Astrocyte (in vitro differentiated cells and primary cell): ENCODE data around the gene BCL11B. TPM values are rescaled to one million over a fixed set of nuclear protein-coding genes. Genes with fewer than 3 reads are reported as not detected.

Experiments
- DNase-seq: peaks from one replicate; pipeline ENCODE4 v3.0.0-alpha.2; 2010; ENCODE audit warnings: low read depth
- FAIRE-seq: peaks from 2 replicates; lab custom pipeline; 2011; peaks lifted over from hg19 to GRCh38; lab: Jason Lieb, UNC
- H2AFZ ChIP-seq: 2 replicates; pipeline ENCODE4 v1.6.0; 2012; ENCODE audit warnings: low read depth, low read length, inconsistent platforms
- H3K27ac ChIP-seq: 2 replicates; pipeline ENCODE4 v1.5.1; 2011; ENCODE audit warnings: low read depth, low read length, inconsistent platforms
- H3K27me3 ChIP-seq: 2 replicates; pipeline ENCODE4 v1.6.0; 2011; ENCODE audit warnings: low read length, inconsistent platforms; ENCODE audit not compliant: insufficient read depth
- H3K36me3 ChIP-seq: 2 replicates; pipeline ENCODE4 v1.5.1; 2011; ENCODE audit warnings: low read length, inconsistent platforms; ENCODE audit not compliant: insufficient read depth
- H3K4me1 ChIP-seq: 2 replicates; pipeline ENCODE4 v1.5.1; 2011; ENCODE audit warnings: low read length, inconsistent platforms; ENCODE audit not compliant: insufficient read depth
- H3K4me2 ChIP-seq: 2 replicates; pipeline ENCODE4 v1.6.0; 2012; ENCODE audit warnings: low read length, inconsistent platforms
- H3K4me3 ChIP-seq: 2 replicates; pipeline ENCODE4 v1.5.1; 2011; ENCODE audit warnings: low read depth, mild to moderate bottlenecking, low read length, inconsistent platforms; ENCODE audit not compliant: insufficient read depth
- H3K79me2 ChIP-seq: 2 replicates; pipeline ENCODE4 v1.6.0; 2012; ENCODE audit warnings: mild to moderate bottlenecking, low read length, inconsistent platforms; ENCODE audit not compliant: insufficient read depth
- H3K9ac ChIP-seq: 2 replicates; pipeline ENCODE4 v1.6.0; 2012; ENCODE audit warnings: mild to moderate bottlenecking, low read length, inconsistent platforms
- H3K9me3 ChIP-seq: 2 replicates; pipeline ENCODE4 v1.5.1; 2012; ENCODE audit warnings: low read depth, mild to moderate bottlenecking, low read length, inconsistent platforms; ENCODE audit not compliant: insufficient read depth
- H4K20me1 ChIP-seq: 2 replicates; pipeline ENCODE4 v1.6.0; 2012; ENCODE audit warnings: low read length, inconsistent platforms; ENCODE audit not compliant: insufficient read depth
- H3K27ac Mint-ChIP-seq: one replicate; pipeline ENCODE4 v1.8.0; 2021; ENCODE audit warnings: mild to moderate bottlenecking, mixed read lengths; ENCODE audit not compliant: unreplicated experiment
- H3K27me3 Mint-ChIP-seq: one replicate; pipeline ENCODE4 v1.8.0; 2021; ENCODE audit warnings: low read depth, mixed read lengths; ENCODE audit not compliant: unreplicated experiment
- H3K36me3 Mint-ChIP-seq: one replicate; pipeline ENCODE4 v1.8.0; 2021; ENCODE audit warnings: low read depth, mixed read lengths; ENCODE audit not compliant: unreplicated experiment
- H3K4me1 Mint-ChIP-seq: one replicate; pipeline ENCODE4 v1.8.0; 2021; ENCODE audit warnings: low read depth, mixed read lengths; ENCODE audit not compliant: unreplicated experiment
- H3K4me3 Mint-ChIP-seq: one replicate; pipeline ENCODE4 v1.8.0; 2021; ENCODE audit warnings: mild to moderate bottlenecking, moderate library complexity, mixed read lengths; ENCODE audit not compliant: unreplicated experiment
- H3K9me3 Mint-ChIP-seq: one replicate; pipeline ENCODE4 v1.8.0; 2021; ENCODE audit warnings: mild to moderate bottlenecking, mixed read lengths; ENCODE audit not compliant: unreplicated experiment
- EZH2 ChIP-seq: IDR thresholded peaks from 2 replicates; pipeline ENCODE4 v1.6.1; 2012; ENCODE audit warnings: mild to moderate bottlenecking, low read length, inconsistent platforms; ENCODE audit not compliant: insufficient read depth
- total RNA-seq: library from RNA; stranded (reverse); gene quantifications from 2 replicates; pipeline ENCODE4 v1.2.1, GENCODE V29; 2021
- TF ChIP-seq, protein P1 (sequence below): IDR thresholded peaks from 2 replicates; pipeline ENCODE4 v1.5.1; 2011; ENCODE audit warnings: low read depth, mild to moderate bottlenecking, inconsistent platforms, low read length, moderate library complexity; ENCODE audit not compliant: insufficient read depth

Gene BCL11B
- total RNA-seq, 1 donor from 2014 or later: 1.1 TPM

DNA sequence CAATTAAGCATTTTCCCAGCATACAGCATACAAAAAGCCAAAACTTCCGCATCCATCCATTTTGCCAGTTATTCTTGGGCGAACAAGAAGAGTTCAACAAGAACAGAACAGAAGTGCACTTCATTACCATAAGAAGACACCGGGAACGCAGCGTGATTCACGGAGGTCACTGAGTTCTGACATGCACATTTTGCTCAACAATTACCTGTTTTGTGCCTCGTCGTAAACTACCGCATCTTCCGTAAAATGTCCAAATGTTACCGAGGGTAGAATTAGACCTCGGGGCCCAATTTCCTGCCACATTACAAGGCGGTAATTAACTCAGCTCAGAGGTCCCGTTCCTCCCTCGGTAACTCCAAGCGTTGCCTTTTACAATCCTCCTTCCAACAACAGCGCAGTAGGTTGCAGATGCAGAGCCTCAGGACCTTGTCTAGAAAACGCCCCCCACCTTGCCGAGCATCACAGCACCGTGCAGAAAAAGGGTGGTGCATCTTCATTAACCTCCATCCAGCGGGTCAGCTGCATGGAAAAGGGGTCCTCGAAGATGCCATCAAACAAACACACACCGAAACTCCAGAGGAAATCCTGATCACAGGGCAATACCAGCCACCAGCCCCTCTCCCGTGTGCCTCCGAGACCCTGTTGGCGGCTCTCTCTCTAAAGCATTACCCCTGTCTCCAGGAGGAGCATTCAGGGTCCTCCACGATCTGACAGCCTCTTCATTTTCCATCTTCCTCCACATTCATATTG is 125.2 kb downstream of the BCL11B start:
- no peaks in the 10 kb centered on the region for H4K20me1 ChIP-seq
- H3K4me1 ChIP-seq: no peaks in the 10 kb centered on the region
- Mint-ChIP-seq H3K27me3 (peaks cover 15% of the 10 kb centered on the region), H3K4me3 (no peak overlapping the region), H3K27ac (no peak overlapping the region), H3K9me3 (no peaks in the 10 kb centered on the region), H3K36me3 (peaks cover 2% of the 10 kb centered on the region), H3K4me1 (no peaks in the 10 kb centered on the region)
- no peaks in the 10 kb centered on the region for H3K79me2 ChIP-seq
- H3K4me2 ChIP-seq: no peak overlapping the region
- H2AFZ ChIP-seq: no peak overlapping the region
- H3K9me3 ChIP-seq: no peaks in the 10 kb centered on the region
- H3K4me3 ChIP-seq: no peak overlapping the region
- FAIRE-seq: no peak
- no peak for TF ChIP-seq EZH2
- TF ChIP-seq, protein P1, sequence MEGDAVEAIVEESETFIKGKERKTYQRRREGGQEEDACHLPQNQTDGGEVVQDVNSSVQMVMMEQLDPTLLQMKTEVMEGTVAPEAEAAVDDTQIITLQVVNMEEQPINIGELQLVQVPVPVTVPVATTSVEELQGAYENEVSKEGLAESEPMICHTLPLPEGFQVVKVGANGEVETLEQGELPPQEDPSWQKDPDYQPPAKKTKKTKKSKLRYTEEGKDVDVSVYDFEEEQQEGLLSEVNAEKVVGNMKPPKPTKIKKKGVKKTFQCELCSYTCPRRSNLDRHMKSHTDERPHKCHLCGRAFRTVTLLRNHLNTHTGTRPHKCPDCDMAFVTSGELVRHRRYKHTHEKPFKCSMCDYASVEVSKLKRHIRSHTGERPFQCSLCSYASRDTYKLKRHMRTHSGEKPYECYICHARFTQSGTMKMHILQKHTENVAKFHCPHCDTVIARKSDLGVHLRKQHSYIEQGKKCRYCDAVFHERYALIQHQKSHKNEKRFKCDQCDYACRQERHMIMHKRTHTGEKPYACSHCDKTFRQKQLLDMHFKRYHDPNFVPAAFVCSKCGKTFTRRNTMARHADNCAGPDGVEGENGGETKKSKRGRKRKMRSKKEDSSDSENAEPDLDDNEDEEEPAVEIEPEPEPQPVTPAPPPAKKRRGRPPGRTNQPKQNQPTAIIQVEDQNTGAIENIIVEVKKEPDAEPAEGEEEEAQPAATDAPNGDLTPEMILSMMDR: no peak
- no peak for DNase-seq
- no peaks in the 10 kb centered on the region for H3K36me3 ChIP-seq
- no peak overlapping the region for H3K27ac ChIP-seq
- peaks cover 7% of the 10 kb centered on the region for H3K27me3 ChIP-seq
- H3K9ac ChIP-seq: no peak overlapping the region

DNA sequence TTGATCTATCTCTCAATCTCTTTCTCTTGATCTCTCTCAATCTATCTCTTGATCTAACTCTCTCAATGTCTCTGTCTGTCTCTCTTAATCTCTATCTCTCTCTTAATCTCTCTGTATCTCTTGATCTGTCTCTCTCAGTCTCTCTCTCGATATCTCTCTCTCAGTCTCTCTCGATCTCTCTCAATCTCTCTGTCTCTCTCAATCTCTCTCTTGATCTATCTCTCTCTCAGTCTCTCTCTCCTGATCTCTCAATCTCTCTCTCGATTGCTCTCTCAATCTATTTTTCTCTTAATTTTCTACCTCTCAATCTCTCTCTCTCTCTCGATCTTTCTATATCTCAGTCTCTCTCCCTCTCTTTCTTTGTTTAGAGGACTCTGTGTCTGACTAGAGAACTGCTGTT is 126.7 kb downstream of the BCL11B start:
- Histone ChIP-seq H3K9me3 (no peaks in the 10 kb centered on the region), H3K27me3 (peaks cover 7% of the 10 kb centered on the region), H3K27ac (no peak overlapping the region), H3K4me3 (no peak overlapping the region), H3K9ac (no peak overlapping the region), H3K36me3 (no peaks in the 10 kb centered on the region), H3K79me2 (no peaks in the 10 kb centered on the region), H4K20me1 (no peaks in the 10 kb centered on the region), H3K4me2 (no peak overlapping the region), H3K4me1 (no peaks in the 10 kb centered on the region), H2AFZ (no peak overlapping the region)
- Mint-ChIP-seq H3K4me3 (no peak overlapping the region), H3K9me3 (no peaks in the 10 kb centered on the region), H3K4me1 (no peaks in the 10 kb centered on the region), H3K27me3 (peaks cover 14% of the 10 kb centered on the region), H3K36me3 (peaks cover 2% of the 10 kb centered on the region), H3K27ac (no peak overlapping the region)
- FAIRE-seq: no peak
- TF ChIP-seq EZH2: no peak
- TF ChIP-seq, protein P1: no peak
- no peak for DNase-seq

DNA sequence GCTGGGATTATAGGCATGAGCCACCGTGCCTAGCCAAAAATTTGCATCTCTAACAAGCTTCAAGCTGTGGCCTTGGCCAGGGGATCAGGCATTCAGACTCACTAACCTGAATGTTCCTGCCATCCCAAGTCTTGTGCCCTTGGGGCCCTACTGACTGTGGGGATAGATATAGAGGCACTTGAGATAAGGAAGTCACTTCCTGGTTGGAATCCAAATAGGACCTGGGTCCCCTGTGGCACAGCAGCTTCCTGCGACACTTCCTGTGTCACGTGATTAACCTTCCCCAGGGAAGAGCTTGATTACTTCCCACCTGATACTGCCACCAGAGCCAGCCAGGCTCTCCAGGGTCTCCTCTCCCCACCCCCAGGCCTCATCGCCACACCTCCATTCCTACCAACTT is 128.2 kb downstream of the BCL11B start:
- peaks cover 10% of the 10 kb centered on the region for H3K27me3 Mint-ChIP-seq
- H3K9me3 ChIP-seq: no peaks in the 10 kb centered on the region
- no peaks in the 10 kb centered on the region for H4K20me1 ChIP-seq
- H3K4me2 ChIP-seq: no peak overlapping the region
- no peak overlapping the region for H3K27ac Mint-ChIP-seq
- H3K9ac ChIP-seq: no peak overlapping the region
- H2AFZ ChIP-seq: no peak overlapping the region
- no peaks in the 10 kb centered on the region for H3K36me3 Mint-ChIP-seq
- H3K27ac ChIP-seq: no peak overlapping the region
- FAIRE-seq: no peak
- no peaks in the 10 kb centered on the region for H3K4me1 Mint-ChIP-seq
- H3K79me2 ChIP-seq: no peaks in the 10 kb centered on the region
- no peaks in the 10 kb centered on the region for H3K4me1 ChIP-seq
- TF ChIP-seq EZH2: no peak
- TF ChIP-seq, protein P1: no peak
- H3K4me3 Mint-ChIP-seq: no peak overlapping the region
- no peak overlapping the region for H3K4me3 ChIP-seq
- no peak for DNase-seq
- H3K9me3 Mint-ChIP-seq: peaks cover 3% of the 10 kb centered on the region
- H3K27me3 ChIP-seq: peaks cover 7% of the 10 kb centered on the region
- no peaks in the 10 kb centered on the region for H3K36me3 ChIP-seq
